ENCODE measurements around the gene FAM180A. TPM values are rescaled to one million over a fixed set of nuclear protein-coding genes. Genes with fewer than 3 reads are reported as not detected.

The FAM180A gene
- total and polyA plus RNA-seq, 4 donors = 0.19 to 10.5 (median 5.6) TPM

- peaks cover 0 to 3% (median under 1%) of the 10 kb centered on the region in 4 donors for H3K9me3 ChIP-seq (ENCODE audit: control insufficient read depth in 4 of 4, low read length in 3 of 4)
- no peaks in the 10 kb centered on the region for H3K36me3 ChIP-seq (ENCODE audit: control insufficient read depth in 4 of 4, insufficient read depth in 3 of 4, low read depth in 1 of 4, low read length in 3 of 4)
- no peak overlapping the region for H3K27ac ChIP-seq (ENCODE audit: low read depth in 1 of 2, low read length in 2 of 2)
- DNase-seq (ENCODE audit: low spot score) = no peak
- no peak for TF ChIP-seq GABPA (IDR thresholded peaks at IDR 0.05 in 1 of 2, conservative IDR thresholded peaks at IDR 0.05 in 1 of 2)
- no peaks in the 10 kb centered on the region for H3K27me3 ChIP-seq (ENCODE audit: control insufficient read depth in 4 of 4, insufficient read depth in 4 of 4, low read length in 3 of 4)
- H3K9ac ChIP-seq (ENCODE audit: low read depth in 1 of 2, low read length in 2 of 2) = no peak overlapping the region
- no peaks in the 10 kb centered on the region for H3K4me1 ChIP-seq (ENCODE audit: control insufficient read depth in 4 of 4, insufficient read depth in 4 of 4, low read length in 3 of 4)
- H3K4me3 ChIP-seq (ENCODE audit: low read depth in 1 of 3, low read length in 3 of 3) = no peak overlapping the region
- WGBS = 91% methylated on average over 11 of the region's 11 CpGs
Observed at GRCh38 chr7:135790371-135790977, 41.9 kb upstream of the FAM180A start.

GRCh38 chr7:135789956-135790355 lies 41.3 kb upstream of the FAM180A start:
- 75% methylated on average over 3 of the region's 3 CpGs for WGBS
- Histone ChIP-seq H3K27ac (ENCODE audit: low read depth in 1 of 2, low read length in 2 of 2) (no peak overlapping the region), H3K9me3 (ENCODE audit: control insufficient read depth in 4 of 4, low read length in 3 of 4) (peaks cover 0 to 3% (median under 1%) of the 10 kb centered on the region in 4 donors), H3K4me3 (ENCODE audit: low read depth in 1 of 3, low read length in 3 of 3) (no peak overlapping the region), H3K27me3 (ENCODE audit: control insufficient read depth in 4 of 4, insufficient read depth in 4 of 4, low read length in 3 of 4) (peaks cover 0 to 5% (median 0%) of the 10 kb centered on the region in 4 donors), H3K9ac (ENCODE audit: low read depth in 1 of 2, low read length in 2 of 2) (no peak overlapping the region), H3K4me1 (ENCODE audit: control insufficient read depth in 4 of 4, insufficient read depth in 4 of 4, low read length in 3 of 4) (no peaks in the 10 kb centered on the region), H3K36me3 (ENCODE audit: control insufficient read depth in 4 of 4, insufficient read depth in 3 of 4, low read depth in 1 of 4, low read length in 3 of 4) (no peaks in the 10 kb centered on the region)
- TF ChIP-seq HNF4G (IDR thresholded peaks at IDR 0.05) (no peak), MAX (IDR thresholded peaks at IDR 0.05) (no peak), TAF1 (conservative IDR thresholded peaks at IDR 0.05) (no peak), RAD21 (IDR thresholded peaks at IDR 0.05) (no peak), HNF4A (conservative IDR thresholded peaks at IDR 0.05) (no peak), SP1 (IDR thresholded peaks at IDR 0.05) (no peak), NR2F2 (IDR thresholded peaks at IDR 0.05) (no peak), GABPA (IDR thresholded peaks at IDR 0.05 in 1 of 2, conservative IDR thresholded peaks at IDR 0.05 in 1 of 2) (no peak), FOXA1 (IDR thresholded peaks at IDR 0.05) (no peak), FOXA2 (IDR thresholded peaks at IDR 0.05) (no peak), RXRA (IDR thresholded peaks at IDR 0.05) (no peak), YY1 (IDR thresholded peaks at IDR 0.05) (no peak), REST (IDR thresholded peaks at IDR 0.05) (no peak), ZBTB33 (IDR thresholded peaks at IDR 0.05) (no peak), JUND (IDR thresholded peaks at IDR 0.05) (no peak), CTCF (IDR thresholded peaks at IDR 0.05; ENCODE audit: low read depth, low read length, missing input control) (no peak), ATF3 (IDR thresholded peaks at IDR 0.05) (no peak), EGR1 (IDR thresholded peaks at IDR 0.05; ENCODE audit: low read depth in 2 of 2) (no peak)
- DNase-seq (ENCODE audit: low spot score) = no peak

All from liver (tissue), 9 donors.